Stimulated activated CD8-positive, alpha-beta memory T cell treated with anti-CD3 and anti-CD28 coated beads, Interleukin-7, amount 100 ng/mL, for 1 hour (primary cell): ENCODE results near the gene MIB2.

ENCODE experiments used
- DNase-seq, 2 donors: peaks; one replicate each; pipeline ENCODE4 v3.0.0-alpha.2; 2020; ENCODE audit warnings: low read depth in 2 of 2

MIB2 gene

DNA sequence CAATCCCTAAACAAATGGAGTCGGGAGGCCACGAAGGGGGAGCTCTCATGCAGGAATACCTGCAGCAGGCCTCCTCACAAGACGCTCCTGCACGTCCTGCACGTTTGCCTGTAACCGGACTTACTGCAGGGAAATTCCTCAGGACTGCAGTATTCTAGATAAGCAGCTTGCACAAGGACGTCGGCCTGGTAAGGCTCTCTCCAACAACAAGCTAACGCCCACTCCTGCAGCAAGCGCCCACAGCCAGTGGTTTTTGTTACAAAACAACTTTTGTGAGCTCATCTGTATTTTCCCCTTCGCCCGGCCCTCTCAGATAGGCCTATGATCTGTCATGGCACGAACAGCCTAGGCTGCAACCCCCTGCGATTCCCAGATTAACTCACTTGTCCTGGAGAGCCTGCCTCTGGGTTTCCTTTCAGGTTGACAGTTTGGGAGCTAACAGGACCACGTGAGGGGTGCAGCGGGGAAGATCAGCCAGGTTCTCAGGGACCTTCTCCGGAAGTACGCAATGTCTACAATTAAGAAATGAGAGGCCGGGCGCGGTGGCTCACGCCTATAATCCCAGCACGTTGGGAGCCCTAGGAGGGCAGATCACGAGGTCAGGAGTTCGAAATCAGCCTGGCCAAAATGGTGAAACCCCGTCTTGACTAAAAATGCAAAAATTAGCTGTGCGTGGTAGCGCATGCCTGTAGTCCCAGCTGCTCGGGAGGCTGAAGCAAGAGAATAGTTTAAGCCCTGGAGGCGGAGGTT, 921 bp upstream of the MIB2 start:
- DNase-seq = no peak

DNA sequence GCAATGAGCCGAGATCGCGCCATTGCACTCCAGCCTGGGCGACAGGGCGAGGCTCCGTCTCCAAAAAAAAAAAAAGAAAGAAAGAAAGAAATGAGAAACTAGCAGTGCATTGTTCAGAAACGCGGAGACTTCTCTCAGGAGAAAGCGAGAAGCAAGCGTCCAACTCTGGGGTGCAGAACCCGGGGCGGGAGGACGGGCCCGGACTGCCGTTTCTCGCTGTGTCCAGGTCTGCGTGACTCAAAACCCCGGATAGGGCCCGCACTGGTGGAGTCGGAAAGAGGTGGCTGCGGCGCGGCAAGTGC, 395 bp upstream of the MIB2 start:
- no peak for DNase-seq

DNA sequence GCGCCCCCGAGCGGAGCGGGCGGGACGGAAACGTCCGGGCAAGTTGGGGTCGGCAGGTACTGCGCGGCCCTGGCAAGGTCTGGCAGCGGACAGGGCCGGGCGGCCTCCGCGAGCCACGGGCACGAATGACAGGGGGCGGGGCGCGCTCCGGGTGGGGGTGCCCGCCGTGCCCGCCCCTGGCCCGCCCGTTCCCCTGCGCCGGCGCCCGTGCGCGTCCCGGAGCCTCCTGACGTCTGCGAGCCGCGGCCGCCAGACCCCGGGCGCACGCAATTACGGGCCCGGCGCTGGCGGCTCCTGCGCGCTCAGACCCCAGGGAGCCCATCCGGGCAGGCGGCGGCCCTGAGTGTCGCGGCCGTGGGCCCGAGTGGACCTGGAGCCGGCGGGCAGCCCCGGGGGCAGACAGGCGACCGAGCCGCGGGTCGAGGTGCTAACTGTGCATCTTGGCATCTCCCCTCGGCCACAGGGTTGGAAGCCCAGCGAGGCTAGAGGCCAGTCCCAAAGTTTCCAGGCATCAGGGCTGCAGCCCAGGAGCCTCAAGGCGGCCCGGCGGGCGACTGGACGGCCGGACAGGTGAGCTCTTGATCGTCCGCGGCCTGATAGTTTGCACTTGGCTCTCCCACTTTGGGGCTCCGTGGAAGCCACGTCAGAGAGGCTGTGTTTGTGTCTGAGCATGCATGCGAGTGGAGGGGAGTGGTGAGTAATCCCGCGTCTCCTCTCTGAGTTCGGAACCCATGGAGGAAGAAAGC, 918 bp downstream of the MIB2 start:
- DNase-seq = no peak

DNA sequence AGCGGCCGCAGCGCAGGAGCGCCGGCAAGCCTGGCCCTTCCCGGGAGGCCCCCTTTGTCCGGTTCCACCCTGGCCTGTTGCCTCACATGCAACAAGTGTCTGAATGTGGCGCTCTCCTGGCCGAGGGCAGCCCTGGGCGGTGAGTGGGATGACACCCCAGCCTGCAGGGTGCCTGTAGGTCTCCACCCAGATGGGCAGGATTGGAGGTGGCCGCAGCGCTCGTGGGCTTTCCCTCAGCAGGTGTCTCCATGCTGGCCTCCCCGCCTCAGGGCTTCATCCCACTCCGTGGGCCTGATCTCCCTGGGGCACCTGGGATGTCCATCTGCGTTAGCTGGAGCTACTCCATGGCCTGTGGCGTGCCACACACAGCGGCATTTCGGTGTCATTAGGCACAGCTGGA, 1.5 kb downstream of the MIB2 start:
- DNase-seq = no peak

DNA sequence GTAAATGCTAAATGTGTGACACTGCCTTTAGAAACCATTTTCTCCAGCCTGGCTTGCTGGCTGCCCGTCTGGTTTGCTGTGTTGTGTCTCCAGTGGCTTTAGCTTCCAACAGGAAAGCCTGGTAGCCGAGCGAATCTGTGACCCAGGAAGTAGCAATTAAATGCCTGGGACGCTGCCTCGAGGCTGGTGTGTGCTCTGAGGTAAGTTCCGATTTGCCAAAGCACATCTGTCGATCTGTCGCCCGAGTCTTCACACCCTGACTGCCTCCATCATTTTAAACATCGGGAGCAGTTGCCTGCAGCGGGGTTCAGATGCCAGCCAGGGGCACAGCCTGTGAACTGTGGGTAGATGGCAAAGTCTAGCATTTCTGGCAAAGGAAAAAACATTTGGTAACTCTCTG, 2.2 kb downstream of the MIB2 start:
- DNase-seq = no peak

DNA sequence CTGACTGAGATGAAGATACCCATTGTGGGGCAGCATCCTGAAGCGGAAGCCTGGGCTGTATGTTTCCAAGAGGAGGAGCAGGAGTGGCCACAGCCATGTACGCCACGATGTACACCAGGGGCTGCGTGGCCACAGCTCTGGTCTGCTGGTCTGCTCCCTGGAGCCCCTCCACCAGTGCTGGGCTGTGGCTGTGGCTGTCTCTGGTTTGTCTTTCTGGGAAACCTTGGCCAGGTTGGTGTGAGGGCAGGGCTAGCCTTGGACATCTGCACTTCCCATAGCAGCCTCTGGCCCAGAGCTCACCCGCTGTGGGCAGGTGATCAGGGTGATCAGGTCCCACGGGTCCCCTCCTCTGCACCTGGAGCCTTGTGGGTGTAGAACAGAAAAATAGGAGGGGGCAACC, 2.6 kb downstream of the MIB2 start:
- no peak for DNase-seq

DNA sequence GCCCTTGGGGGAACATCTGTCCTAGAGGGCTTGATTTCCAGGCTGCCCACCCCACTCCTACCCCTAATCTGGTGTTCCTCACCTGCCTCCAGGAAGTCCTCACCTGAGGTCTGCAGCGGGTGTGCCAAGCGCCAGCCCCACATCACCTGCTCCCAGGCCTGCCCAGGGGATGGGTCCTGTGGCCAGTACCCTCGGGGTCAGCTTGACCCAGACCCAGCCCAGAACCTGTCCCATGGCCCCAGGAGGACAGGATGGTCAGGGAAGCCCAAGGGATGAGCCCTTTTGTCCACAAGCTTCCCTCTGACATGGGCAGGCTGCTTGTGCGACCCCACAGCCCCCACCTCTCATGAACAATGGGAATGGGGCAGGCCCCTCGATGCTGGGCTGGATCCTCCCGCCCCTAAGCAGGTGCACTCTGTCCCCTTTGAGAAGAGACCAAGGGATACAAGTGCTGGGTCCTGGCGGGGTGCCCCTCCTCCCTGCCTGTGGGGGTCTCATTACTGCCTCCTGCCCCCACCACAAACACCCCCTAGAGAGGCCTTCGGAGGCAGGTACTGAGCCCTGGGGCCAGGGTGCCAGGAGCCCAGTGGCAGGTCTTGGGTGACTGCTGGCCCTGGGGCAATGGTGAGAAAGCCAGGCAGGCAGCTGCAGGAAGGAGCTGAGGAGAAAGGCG, 3.2 kb downstream of the MIB2 start:
- no peak for DNase-seq

DNA sequence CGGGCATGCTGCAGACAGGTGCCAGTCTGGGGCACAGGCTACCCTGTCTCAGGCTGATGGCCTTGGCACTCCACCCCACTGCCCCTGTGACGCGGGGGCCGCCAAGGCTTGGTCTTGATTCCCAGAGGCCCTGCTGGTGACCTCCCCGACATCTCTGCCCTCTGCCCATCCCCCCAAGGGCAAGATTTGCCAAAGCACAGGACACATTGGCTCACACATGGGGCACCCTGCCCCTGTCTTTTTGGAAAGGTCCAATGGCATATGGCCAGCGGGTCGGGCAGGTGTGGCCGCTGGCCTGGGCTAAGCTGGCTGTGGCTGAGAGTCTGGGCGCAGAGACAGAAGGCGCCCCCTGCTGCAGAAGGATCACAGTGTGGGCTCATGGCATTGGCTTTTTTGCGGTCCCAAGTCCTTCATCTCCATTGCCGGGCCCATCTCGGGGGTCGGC, 4.6 kb downstream of the MIB2 start:
- no peak for DNase-seq

DNA sequence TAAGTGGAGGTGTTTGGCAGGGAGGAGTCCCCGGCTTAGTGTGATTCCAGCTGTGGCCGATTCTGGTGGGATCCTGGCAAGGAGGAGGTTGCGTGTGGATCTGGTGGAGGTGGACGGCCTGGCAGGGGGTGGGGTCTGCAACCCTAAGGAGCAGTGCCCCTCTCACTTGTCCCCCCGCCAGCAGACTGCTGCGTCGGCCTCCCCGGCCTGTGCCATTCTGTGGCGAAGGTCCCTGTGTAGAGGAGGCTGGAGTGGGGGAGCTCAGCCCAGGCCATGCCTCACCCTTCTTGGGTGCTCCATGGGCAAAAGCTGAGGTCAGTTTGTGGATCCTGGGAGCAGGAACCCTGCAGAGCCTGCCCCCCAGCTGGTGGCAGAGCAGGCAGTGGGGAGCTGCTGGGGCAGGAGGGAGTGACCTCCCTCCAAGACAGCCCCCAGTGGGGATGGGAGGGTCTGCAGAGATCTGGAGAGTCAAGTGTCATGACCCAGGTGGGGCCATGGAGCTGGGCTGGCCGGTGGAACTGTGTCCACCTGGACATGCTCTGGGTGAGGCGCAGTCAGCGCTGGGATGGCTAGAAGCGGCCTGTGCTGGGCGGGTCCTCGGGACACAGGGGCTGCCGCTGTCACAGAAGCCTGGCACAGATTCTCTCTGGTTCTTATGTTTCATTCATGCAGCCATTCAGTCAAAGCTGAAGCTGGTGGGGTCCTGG, 5.3 kb downstream of the MIB2 start:
- DNase-seq = no peak

DNA sequence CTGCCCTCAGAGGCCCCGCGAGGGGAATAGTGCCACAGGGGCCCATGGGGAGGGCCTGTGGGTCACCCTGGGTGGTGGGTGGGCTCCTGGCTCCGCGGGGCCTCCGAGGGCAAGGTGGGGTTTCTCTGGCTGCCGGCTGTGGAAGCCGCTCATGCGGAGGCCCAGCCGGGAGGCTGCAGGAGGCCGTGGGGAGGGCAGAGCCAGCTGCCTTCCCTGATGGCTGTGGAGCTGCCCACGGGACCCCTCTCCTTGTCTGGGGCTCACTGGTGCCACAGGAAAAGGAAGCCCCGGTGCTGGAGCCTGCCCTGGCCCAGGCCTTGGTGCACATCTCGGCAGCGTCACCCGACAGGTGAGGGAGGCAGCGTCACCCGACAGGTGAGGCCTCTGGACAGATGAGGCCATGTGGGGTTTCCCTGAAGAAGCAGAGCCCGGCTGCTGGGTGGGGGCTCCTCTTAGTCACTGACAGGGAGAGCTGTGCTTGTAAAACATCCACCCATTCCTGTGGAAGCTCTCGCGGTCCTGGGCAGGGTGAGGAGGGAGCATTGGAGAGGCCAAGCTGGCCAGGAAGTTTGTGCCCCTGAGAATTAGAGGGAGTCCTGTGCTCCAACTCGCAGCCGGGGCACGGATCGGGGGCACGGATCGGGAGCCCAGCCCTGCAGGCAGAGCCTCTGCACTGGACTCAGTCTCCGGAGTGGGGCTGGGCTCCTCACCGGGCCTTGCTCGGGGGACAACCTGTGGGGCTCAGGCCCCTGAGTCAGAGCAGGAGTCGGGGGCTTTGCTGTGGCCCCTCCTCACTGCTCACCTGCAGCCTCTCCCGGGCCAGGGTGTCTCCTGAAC, 6.1 kb downstream of the MIB2 start:
- DNase-seq = no peak

DNA sequence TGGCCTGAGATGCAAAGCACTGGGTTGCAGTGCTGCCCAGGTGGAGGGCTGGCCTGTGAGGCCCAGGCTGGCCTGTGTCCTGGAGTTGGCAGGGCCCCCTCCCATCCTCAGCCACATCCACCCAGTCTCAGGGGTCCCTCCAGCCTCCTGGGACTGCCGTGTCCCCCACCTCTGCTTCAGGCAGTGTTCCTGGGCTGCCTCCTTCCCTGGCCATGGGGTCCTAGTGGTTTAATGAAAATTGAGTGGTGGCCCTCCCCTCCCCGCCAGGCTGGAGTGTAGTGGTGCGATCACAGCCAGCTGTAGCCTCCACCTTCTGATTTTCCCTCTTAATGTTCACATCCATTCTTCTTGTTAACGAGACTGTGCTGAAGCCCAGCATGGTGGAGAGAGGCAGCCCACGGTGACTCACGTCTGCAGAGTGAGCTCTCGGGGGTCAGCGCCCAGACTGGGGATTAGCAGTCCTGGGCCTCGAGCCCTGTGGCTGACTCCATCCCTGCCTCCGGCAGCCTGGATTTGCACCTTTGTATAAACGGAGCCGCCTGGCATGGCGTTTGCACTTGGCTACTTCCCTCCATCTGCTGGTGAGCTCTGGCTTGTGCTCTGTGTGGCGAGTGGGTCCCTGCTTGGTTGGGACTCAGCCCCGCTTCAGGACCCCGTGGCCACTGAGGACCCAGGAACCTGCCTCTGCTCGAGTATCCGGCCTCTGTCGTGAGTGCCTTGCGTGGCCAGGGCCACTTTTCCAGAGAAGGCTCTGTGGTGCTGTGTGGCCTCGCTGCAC, 6.9 kb downstream of the MIB2 start:
- no peak for DNase-seq

DNA sequence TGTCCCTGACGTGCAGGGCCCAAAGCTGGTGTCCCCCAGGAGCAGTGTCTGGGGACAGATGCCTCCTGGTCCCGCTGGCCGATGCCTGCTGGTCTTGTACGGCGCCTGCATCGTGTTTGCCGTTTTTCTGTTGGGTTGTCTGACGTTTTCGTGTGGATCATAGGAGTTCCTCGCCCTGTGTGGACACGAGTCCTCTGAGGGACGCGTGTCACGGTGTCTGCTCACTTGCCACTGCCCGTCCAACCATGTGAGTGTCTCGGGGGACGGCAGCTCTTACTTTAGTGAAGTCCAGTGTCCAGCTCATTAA, 7.4 kb downstream of the MIB2 start:
- no peak for DNase-seq

DNA sequence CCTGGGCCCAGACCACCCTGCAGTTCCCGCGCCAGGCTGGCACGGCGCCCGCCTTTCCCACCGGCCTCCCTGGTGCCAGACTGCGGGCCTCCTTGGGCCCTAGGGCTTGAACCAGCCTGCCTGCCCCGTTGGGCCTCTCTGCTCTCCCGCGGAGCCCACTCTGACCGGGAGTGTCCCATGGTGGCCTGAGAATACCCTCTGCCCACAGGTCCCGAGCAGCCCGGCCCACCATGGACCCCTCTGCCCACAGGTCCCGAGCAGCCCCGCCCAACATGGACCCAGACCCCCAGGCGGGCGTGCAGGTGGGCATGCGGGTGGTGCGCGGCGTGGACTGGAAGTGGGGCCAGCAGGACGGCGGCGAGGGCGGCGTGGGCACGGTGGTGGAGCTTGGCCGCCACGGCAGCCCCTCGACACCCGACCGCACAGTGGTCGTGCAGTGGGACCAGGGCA, 7.9 kb downstream of the MIB2 start:
- DNase-seq = no peak

DNA sequence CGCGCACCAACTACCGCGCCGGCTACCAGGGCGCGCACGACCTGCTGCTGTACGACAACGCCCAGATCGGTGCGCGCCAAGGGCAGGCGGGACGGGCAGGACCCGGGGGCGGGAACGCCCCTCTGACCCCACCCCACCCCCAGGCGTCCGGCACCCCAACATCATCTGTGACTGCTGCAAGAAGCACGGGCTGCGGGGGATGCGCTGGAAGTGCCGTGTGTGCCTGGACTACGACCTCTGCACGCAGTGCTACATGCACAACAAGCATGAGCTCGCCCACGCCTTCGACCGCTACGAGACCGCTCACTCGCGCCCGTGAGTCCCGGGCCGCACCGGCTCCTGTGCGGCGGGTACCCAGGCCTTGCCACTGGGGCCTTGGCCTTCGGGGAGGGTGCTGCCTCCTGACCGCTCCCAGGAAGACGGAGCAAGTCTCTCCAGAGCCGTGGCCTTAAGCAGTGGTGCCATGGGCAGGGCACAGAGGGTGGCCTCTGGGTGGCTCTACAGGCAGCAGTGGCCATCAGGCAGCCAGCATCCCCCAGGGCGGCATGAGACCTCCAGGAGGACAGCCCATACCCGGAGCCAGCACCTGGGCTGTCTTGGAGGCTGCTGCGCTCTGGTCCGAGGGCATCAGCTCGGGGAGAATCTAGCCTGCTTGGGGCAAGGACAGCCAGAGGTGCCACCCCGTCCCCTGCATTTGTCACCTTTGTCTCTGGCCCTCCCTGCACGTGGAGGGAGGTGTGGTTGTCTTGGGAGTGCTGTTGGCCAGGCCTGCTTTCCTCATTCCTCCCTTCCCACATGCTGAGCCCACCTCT, 8.5 kb downstream of the MIB2 start:
- no peak for DNase-seq

DNA sequence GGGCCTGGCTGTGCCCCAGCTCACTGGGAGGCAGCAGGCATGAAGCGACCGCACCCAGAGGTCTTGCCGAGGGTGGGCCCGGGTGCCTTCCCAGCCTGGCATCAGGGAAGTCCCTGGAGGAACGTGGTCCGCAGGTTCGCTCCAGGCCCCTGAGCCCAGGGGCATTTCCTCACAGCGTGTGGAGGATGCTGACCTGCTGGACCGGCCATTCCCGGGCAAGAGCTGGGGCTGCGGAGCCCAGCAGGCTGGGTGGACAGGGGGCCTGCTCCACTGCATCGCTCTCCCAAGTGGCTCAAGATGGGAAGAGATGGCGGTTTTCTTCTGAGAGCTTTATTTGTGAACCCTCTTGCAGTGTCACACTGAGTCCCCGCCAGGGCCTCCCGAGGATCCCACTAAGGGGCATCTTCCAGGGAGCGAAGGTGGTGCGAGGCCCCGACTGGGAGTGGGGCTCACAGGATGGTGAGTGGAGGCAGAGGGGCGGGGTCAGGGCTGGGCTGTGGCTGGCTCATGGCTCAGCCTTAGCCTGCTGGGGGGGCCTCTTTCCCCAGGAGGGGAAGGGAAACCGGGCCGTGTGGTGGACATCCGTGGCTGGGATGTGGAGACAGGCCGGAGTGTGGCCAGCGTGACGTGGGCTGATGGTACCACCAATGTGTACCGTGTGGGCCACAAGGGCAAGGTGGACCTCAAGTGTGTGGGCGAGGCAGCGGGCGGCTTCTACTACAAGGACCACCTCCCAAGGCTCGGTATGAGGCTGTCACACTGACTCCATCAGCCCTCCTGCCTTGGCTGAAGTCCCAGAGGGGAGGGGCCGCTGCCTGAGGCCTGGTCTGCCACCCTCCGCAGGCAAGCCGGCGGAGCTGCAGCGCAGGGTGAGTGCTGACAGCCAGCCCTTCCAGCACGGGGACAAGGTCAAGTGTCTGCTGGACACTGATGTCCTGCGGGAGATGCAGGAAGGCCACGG, 9.4 kb downstream of the MIB2 start:
- DNase-seq = no peak

DNA sequence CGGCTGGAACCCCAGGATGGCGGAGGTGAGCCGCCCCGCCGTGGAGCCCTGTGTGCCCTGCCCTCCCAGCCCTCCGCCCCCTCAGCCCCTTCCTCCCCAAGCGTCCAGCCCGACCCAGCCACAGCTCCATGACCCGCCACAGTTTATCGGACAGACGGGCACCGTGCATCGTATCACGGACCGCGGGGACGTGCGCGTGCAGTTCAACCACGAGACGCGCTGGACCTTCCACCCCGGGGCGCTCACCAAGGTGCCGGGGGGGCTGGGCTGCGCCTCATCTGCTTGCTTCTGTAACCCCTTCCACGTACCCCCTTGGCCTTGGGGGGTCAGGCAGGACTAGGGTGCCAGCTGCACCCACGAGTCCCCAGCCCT, 10.1 kb downstream of the MIB2 start:
- no peak for DNase-seq

DNA sequence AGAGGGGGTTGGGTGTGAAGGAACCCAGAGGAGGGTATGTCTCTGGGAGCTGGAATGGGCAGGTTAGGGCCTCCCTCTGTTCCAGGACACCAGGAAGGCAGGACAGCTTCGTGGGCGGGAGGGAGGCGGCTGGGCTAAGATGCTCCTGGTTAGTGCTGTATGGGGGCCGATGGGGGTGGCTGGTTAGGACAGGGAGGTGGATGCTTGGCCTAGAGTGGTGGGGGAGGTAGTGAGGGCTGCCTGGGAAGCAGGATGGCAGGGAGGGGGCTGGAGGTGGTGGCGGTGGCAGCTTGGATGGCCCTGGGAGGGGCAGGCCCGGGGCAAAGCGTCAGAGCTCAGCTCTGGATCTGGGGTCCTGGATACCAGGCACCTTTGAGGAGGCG, 10.5 kb downstream of the MIB2 start:
- no peak for DNase-seq

DNA sequence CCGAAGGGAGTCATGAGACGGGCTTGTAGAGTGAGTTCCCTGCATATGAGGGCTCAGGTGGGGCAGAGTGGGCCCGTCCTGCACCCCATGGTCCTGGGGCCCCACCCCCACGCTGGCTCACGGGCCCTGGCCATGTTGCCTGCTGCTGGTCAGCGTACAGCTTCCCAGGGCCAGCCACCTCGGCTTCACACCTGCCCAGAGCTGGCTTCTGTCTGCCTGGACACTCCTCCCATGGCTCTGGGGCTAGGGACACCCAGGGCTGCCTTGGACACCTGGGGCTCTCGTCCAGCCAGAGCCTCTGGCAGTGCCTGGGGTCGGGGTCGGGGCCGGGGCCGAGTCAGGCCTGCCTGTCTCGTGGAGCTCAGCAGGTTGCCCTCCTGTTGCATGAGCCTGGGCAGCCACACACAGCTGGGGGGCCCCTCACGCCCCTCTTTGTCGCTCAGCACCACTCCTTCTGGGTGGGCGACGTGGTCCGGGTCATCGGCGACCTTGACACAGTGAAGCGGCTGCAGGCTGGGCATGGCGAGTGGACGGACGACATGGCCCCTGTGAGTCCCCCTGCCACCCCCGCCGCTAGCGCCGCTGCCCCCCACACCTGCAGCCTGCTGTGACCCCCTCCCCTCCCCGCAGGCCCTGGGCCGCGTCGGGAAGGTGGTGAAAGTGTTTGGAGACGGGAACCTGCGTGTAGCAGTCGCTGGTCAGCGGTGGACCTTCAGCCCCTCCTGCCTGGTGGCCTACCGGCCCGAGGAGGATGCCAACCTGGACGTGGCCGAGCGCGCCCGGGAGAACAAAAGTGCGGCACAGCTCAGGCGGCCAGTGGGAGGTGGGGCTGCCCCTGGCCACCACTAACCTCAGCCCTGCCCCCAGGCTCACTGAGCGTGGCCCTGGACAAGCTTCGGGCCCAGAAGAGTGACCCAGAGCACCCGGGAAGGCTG, 11.2 kb downstream of the MIB2 start:
- no peak for DNase-seq
